NOMO-1 treated with DMSO at 0.1 percent for 48 hours (cell line): Measurements from ENCODE around the gene PLEKHM3.
"Not testable (repeated sequence)": the region's sequence is repeated elsewhere in the genome, so short reads cannot be mapped to it uniquely, and the experiment has no call there.

Experiments used
- DNase-seq: peaks from one replicate; lab custom pipeline; 2025; ENCODE audit not compliant: unreplicated experiment; lab: John Stamatoyannopoulos, UW

PLEKHM3 gene

DNA sequence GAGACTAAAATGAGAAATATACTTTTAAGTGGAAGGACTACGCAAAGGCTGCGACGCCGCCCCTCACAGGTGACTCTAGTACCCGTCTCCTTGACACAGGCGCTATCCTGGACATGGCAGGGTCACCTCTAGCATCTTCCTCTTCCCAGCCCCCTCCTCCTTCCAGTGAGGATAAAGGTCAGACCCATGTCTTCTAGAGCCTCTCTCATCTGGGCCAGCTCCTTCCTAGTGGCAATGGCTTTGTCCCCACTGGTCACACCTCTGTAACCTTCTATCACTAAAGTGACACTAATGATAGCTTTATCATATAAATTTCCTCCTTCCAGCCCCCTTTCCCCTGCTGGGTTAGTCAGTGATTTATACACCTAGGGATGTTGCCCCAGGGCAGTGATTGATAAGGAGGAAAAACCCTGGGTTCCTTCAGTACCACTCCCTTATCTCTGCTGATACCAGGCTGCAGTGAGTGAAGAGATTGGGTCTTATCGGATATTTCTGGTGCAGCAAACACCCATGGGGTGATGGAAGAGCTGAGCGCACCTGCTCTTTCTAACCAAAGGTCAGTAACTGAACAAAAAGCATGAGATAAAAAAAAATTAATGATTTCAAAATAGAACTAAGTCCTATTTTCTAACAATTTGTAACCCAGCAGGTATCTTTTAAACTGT, 193.6 kb downstream of the PLEKHM3 start:
- DNase-seq = no peak

DNA sequence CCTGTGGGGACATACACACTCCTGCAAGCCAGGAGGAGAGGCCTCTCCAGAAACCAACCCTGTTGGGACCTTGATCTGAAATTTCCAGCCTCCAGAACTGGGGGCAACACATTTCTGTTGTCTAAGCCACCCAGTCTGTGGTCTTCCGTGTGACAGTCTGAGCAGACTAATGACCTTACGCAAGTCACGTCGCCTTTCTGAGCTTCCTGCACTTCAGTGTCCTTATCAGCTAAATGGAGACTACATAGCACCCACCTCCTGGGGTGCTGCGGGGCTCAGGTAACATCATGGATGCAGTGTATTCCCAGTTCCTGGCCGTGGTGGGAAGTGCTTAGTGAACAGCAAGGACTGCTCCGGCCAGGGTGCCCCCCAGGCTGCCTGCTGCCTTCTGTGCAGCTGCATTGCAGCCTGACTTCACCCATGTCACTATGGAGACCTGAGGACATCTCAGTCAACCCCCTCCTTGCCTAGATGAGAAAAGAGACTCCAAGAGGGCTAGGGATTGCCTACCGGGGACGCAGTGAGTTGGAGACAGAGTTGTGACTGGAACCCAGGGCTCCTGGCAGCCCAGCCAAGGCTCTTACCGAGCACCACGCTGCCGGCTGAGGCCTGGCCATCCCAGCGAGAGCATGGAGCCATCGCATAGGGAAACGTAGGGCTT, 194.4 kb downstream of the PLEKHM3 start:
- peak; percentile 16 for DNase-seq

- DNase-seq = no peak
Measured at GRCh38 chr2:207828361-207829057, 196.8 kb downstream of the PLEKHM3 start.

- no peak for DNase-seq
Measured at GRCh38 chr2:207825978-207826377, 199.3 kb downstream of the PLEKHM3 start.

GRCh38 chr2:207825045-207825954, 200.0 kb downstream of the PLEKHM3 start:
- no peak for DNase-seq

DNA sequence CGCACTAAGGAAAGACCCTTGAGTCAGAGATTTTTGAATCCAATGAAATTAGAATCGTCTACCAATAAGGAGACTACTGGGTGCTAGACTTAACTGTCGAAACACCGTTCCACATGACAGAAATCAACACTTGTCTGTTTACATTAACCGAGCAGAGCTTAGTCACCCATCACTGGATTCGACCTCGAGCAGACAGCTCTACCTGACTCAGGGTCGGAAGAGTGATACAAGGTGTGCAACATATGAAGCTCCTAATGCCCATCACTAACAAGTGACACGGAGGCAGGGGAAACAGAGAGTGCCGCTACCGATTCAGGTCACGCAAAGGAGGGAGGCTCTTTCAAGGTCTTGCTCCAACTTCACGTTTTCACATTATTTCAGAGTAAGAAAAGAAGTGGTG, 201.5 kb downstream of the PLEKHM3 start:
- DNase-seq = no peak

DNA sequence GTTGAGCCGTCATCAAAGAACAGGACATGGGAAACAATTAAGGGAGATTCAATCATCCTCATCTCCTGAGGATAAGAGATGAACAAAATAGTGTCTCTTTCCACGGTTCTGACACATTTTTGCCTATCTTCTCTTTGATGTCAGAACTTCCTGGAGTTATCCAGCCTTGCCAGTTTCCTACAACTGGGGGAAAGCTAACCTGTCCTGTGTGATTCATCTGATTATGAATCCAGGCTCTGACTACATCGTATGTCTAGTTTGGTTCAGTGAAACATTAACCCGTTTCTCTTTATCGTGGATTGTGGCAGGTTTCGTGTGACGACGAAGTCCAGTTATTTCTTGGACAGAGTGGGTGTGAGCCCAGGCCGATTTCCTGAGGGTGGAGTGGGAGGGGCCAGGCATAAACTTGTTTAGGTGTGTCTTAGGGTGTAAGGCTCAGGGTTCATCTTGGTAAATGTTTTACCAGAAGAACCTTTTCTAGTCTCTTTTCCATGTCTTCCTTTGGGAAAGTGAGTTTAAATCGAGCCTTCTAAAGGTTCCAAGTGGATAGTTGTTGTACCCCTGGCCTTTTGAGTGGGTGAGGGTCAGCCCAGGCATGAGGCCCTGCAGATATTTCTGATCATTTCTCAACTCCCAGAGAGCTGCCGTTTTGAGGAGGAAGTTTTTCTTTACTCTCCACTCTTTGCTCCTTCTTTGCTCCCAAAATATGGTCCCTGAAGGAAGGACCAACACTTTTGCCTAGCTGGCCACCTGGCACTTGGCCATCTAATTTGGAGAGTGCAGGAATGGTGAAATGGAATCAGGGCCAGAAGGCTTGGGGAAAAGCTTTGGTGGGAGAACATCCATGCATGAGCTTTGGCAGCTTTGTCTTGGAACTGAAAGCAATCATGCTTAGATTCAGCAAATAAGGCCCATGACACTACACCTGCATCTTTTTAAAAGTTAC, 205.2 kb downstream of the PLEKHM3 start:
- DNase-seq = no peak

GRCh38 chr2:207819021-207819797, 206.1 kb downstream of the PLEKHM3 start:
- DNase-seq = no peak

- DNase-seq = no peak
Measured at GRCh38 chr2:207816546-207816945, 208.8 kb downstream of the PLEKHM3 start.

DNA sequence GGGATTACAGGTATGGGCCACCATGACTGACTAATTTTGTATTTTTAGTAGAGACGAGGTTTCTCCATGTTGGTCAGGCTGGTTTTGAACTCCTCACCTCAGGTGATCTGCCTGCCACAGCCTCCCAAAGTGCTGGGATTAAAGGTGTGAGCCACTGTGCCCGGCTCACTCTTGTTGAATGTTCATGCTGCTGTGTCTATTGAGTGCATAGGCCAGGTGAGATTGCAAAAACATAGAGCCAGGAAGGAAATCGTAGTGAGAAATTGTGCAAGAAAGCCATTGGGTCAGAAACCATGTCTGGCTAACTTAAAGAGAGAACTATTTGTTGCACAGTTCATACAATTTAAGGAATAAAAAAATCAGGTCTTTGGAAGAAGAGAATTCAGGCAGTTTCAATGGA, 210.1 kb downstream of the PLEKHM3 start:
- peak; percentile 33 for DNase-seq

DNA sequence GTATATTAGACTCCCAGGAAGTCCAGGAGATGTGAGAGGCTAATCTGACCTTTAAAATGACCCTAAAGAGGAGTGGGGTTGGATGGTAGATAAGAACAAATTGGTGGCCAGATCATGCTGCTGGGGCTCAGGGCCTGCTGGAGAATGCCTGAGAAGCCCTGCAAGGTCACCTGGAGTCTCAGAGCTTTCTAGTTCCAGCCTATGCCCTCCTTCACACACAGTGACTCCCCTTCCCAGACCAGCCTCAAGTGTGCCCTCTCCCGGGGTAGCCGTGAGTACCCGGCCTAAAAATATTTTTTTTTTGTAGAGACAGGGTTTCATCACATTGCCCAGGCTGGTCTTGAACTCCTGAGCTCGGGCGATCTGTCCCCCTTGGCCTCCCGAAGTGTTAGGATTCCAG, 211.4 kb downstream of the PLEKHM3 start:
- peak; percentile 25 for DNase-seq

- DNase-seq = no peak
Measured at GRCh38 chr2:207813221-207813916, 212.0 kb downstream of the PLEKHM3 start.

DNA sequence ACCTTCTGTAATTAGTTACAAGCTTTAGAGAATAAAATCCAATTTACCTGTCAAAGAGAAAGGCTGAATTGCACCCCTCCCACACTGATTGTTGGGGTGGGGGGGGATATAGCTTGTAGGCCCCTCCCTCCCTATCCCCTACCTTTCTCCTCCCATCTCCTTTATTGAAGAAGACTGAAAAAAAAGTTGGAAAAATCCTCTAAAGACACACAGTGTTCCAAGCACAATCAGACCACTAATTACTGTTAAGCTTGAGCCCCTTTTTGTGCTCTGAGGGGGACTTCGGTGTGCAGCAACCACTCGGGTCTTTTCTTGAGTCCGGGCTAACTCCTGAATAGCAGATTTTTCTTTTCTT, 212.6 kb downstream of the PLEKHM3 start:
- no peak for DNase-seq

DNA sequence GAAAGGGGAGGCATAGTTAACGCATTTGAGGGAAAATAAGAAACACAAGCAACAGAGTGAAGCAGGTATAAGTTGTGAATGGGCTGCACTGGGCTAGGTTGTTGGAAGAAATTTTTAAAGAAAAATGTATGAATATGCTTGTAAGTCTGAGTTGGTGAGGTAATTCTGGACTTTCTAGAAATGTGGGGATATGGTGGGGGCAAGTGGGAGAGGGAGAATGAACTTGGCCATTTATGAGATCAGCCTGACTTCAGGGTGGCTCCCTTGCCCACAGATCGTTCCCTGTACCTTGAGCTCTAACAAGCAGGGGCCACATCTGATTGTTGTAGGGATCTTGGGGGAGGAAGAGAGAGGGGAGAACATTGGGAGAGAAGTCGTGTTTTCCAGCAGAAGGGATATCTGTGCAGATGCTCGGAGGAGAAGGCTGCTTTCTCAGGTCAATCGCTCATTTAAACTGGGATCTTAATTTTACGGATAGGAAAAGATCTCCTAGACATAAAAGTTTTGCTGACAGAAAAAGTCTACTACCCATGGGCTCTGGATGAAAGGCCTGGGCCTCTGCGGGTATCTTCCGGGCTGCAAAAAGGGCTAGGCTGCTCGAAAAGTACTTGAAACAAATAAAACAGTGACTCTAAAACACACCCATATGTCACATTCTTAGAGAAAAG, 213.1 kb downstream of the PLEKHM3 start:
- DNase-seq = no peak

DNA sequence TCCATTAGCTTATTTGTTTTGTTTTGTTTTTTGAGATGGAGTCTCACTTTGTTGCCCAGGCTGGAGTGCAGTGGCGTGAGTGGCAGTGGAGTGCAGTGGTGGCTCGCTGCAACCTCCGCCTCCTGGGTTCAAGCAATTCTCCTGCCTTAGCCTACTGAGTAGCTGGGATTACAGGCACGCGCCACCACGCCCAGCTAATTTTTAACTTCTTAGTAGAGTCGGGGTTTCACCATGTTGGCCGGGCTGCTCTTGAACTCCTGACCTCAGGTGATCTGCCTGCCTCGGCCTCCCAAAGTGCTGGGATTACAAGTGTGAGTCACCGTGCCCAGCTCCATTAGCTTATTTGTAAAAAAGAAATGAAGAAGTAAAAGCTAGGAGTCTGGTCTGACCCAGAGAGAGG, 213.7 kb downstream of the PLEKHM3 start:
- not testable (repeated sequence) for DNase-seq

DNA sequence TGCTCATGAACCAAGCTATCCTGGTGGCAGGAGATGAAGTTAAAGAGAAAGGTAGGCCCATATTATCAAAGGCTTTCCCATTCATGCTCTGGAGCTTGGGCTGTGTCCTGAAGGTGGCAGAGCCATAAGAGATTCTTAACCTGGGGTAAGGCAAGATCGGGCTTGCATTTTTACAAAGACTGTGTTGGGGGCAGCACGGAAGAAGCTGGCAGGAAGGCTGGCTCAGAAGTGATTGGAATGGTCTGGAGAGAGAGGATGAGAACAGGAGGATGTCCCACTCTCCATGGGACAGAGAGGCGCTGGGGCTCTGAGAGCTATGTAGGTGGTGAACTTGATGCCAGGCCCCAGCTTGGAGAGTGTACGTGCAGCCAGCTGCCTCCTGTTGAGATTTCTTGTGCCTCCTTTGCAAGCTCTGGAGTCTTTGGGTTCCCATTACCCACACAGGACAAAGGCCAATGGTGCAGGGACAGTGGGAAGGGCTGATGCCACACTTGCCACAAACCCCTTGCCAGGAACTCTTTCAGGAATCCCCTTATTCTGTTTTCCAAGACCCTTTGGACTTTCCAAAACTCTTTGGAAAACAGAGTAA, 215.0 kb downstream of the PLEKHM3 start:
- no peak for DNase-seq

DNA sequence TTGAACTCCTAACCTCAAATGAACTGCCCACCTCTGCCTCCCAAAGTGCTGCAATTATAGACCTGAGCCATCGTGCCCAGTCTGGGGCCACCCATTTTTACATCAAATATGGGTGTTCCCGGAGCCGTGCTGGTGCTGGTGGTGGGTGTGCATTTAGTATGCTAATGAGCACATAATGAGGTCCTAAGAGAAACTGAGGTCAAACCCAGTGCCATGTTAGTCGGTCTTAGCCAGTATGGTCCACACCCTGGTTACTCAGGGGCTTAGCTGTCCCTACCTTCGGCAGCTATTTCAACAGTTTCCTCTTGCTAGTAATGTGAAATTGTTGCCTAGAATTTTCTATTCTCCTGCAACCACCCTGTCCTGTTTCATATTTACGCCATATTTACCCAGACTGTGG, 217.2 kb downstream of the PLEKHM3 start:
- DNase-seq = no peak

- no peak for DNase-seq
Measured at GRCh38 chr2:207807516-207807915, 217.8 kb downstream of the PLEKHM3 start.
